22Rv1 (cell line): Measurements from ENCODE around the gene MAP3K6.

Experiments used
- H3K27ac ChIP-seq: fragments of 450-650 bp; 2 replicates; pipeline ENCODE4 v1.5.1; 2017
- ZFX ChIP-seq: fragments of 450-650 bp; IDR thresholded peaks from 2 replicates; pipeline ENCODE4 v1.6.1; 2017; ENCODE audit warnings: antibody characterized with exemption, borderline replicate concordance
- TF ChIP-seq, protein P1 (sequence below): fragments of 450-650 bp; IDR thresholded peaks from 2 replicates; pipeline ENCODE4 v1.5.1; 2017; ENCODE audit warnings: mild to moderate bottlenecking

MAP3K6 gene

DNA sequence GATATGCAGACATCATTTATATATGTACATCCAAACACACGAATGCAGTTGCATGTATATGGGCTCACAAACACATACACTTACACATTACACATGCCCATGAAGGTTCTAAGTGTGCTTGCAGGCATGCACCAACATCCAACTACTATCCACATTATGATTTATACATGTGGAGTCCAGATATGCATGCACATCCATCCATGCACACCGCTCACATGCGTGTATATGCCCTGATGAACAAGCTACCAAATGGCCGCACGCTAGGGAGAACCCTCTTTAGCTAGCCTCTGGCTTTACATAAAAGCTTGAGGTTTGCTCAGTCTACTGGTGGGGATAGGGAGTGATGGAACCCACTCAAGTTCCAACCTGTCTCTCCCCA is 34.2 kb upstream of the MAP3K6 start:
- no peak for TF ChIP-seq ZFX
- TF ChIP-seq, protein P1, sequence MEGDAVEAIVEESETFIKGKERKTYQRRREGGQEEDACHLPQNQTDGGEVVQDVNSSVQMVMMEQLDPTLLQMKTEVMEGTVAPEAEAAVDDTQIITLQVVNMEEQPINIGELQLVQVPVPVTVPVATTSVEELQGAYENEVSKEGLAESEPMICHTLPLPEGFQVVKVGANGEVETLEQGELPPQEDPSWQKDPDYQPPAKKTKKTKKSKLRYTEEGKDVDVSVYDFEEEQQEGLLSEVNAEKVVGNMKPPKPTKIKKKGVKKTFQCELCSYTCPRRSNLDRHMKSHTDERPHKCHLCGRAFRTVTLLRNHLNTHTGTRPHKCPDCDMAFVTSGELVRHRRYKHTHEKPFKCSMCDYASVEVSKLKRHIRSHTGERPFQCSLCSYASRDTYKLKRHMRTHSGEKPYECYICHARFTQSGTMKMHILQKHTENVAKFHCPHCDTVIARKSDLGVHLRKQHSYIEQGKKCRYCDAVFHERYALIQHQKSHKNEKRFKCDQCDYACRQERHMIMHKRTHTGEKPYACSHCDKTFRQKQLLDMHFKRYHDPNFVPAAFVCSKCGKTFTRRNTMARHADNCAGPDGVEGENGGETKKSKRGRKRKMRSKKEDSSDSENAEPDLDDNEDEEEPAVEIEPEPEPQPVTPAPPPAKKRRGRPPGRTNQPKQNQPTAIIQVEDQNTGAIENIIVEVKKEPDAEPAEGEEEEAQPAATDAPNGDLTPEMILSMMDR = no peak
- H3K27ac ChIP-seq = no peak overlapping the region

DNA sequence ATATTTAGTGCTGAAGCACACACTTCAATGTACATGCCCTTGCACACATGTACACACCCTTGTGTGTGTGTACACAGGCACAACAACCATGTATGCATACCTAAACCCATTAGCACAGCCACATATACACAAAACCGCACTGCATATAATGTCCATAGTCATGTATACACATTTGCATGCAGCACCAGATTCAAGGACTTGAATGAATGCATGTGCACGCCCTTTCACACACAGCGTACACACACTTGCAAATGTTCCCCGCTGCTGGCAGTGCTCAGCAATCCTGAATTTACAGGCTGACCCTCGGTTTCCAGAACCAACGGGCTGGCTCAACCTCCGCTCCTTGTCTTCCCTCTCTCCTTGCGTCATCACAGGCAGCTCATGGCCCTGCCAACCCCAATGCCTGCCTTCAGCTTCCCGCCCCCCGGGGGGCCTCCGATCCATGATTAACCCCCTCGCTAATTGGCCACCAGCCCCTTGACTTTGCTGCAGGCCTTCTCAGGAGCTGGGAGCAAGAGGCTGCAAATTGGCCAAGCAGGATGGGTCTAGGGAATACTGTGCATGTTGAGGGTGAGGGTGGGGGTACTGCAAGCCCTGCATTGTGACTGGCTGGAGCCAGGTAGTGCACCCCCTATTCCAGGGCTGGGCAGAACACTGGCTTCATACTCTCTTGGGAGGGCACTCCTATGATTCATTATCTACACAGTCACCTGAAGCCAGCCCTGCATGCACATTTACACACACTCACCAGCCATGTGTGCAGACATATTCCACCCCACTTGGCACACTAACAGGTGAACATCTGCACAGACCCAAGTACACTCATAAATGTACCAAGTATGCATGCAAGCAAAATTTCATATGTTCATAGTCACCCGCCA is 33.6 kb upstream of the MAP3K6 start:
- TF ChIP-seq, protein P1 = no peak
- TF ChIP-seq ZFX = no peak

DNA sequence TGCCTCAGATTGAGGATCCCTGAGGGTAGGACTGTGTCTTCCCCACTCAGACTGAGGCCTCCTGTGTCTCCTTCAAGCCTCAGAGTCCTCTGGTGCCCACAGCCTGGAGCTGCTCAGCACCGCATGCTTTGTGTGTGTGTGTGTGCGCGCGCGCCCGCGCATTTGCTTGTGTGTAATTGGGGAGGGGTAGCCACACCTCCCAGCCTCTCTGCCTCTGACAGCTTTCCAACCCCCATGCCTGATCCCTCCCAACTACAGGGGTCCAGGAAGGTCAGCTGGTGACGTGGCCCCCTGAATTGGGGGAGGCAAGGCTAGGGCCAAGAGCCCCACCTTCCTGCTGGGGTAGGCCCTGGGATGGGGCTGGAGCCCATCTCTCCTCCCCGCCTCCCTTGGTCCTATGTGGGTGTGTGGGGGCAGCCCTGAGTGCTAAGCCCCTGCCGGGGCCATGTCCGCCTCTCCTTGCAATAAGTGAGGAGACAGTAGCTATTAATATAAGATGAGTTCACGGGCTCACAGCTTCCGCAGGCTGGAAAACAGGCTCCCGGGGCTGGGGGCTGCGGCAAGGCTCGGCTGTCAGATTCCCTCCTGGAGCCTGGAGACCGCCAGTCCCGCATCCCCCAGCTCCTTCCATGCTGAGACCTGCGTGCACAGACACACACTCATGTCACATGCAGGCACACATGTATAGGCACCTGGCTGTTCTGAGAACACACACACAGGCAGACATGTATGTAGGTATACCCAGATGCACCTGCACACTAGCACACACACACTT is 32.7 kb upstream of the MAP3K6 start:
- H3K27ac ChIP-seq = no peak overlapping the region
- TF ChIP-seq ZFX = no peak
- TF ChIP-seq, protein P1 = no peak

More for the DNA sequence above, 33.6 kb upstream of the MAP3K6 start:
- no peak overlapping the region for H3K27ac ChIP-seq

- H3K27ac ChIP-seq = no peak overlapping the region
- TF ChIP-seq ZFX = no peak
- TF ChIP-seq, protein P1 = no peak
Measured at GRCh38 chr1:27398405-27399149, 31.8 kb upstream of the MAP3K6 start.

- TF ChIP-seq, protein P1 = no peak
- no peak for TF ChIP-seq ZFX
- H3K27ac ChIP-seq = no peak overlapping the region
Measured at GRCh38 chr1:27397749-27398148, 31.0 kb upstream of the MAP3K6 start.

DNA sequence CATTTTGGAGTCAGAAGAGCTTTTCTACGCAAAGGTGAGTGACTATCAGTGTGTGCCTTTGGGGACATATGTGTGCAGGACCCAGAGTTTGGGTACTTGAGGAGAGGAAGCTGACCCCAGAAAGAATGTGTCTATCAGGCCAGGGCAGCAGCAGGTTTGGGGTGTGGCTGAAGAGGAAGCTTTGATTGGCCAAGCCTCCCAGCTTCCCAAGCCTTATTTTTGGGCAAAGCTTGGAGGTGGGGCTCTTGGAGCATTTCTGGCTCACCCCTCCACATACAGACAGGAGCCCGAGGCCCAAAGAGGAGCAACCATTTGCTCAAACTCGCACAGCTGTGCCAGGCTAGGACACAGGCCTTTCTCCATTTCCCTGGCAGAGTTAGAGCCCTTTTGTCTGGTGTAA is 30.3 kb upstream of the MAP3K6 start:
- no peak for TF ChIP-seq ZFX
- TF ChIP-seq, protein P1 = no peak
- H3K27ac ChIP-seq = no peak overlapping the region
